HepG2 (cell line): Measurements from ENCODE around the gene C2orf80. TPM values are rescaled to one million over a fixed set of nuclear protein-coding genes. Genes with fewer than 3 reads are reported as not detected.

Experiments
- ATAC-seq: fragments of 200-7000 bp; cut with Tn5 transposase; 3 replicates; pipeline ENCODE4 v1.9.1; 2020; ENCODE audit warnings: mild to moderate bottlenecking, moderate library complexity
- BruUV-seq: library from RNA; stranded (reverse); fragments of 400-500 nt; replicated peaks from 2 replicates; lab custom pipeline; 2021; lab: Mats Ljungman, UMichigan
- CTCF ChIA-PET: fragments of 300-600 bp; formaldehyde crosslinking; extraction: SDS; loops from one replicate; lab custom pipeline; 2021; ENCODE audit warnings: low total read pairs, inconsistent platforms, low intra/inter-chr PET ratio; lab: Yijun Ruan, JAX
- POLR2A ChIA-PET: fragments of 350-600 bp; sonication (Branson Sonifier 250); formaldehyde crosslinking; loops from one replicate; lab custom pipeline; 2020; ENCODE audit warnings: antibody characterized with exemption, inconsistent platforms; lab: Yijun Ruan, JAX
- DNase-seq: peaks from one replicate; pipeline ENCODE4 v3.0.0-alpha.2; 2015; ENCODE audit warnings: low spot score
- FAIRE-seq: peaks from 3 replicates; lab custom pipeline; 2011; peaks lifted over from hg19 to GRCh38; lab: Jason Lieb, UNC
- H2AFZ ChIP-seq: one replicate; pipeline ENCODE4 v1.6.1; 2011; ENCODE audit warnings: low read length, inconsistent platforms
- H3K27ac ChIP-seq: fragments of 300-600 bp; 3 replicates; pipeline ENCODE4 v1.8.0; 2011; ENCODE audit warnings: mixed run types, mild to moderate bottlenecking, mixed read lengths, low read length, inconsistent platforms; ENCODE audit not compliant: insufficient read depth; ENCODE audit errors: extremely low read length
- H3K27me3 ChIP-seq, 2 experiments: fragments of 200-600 bp in 1 of 2; 2 replicates in 1 of 2; 3 replicates in 1 of 2; pipeline versions ENCODE4 v1.6.0 to v1.8.0; 2011; ENCODE audit warnings: low read length in 2 of 2, mild to moderate bottlenecking in 2 of 2, moderate library complexity in 2 of 2, inconsistent platforms in 1 of 2; ENCODE audit not compliant: insufficient read depth in 2 of 2, control insufficient read depth in 1 of 2
- H3K36me3 ChIP-seq, 2 experiments: fragments of 200-600 bp in 1 of 2; replicated peaks in 1 of 2; 2 replicates in 1 of 2; 3 replicates in 1 of 2; pipeline versions ENCODE4 v1.5.1 to v1.8.0; 2011; ENCODE audit warnings: low read length in 2 of 2, inconsistent platforms in 1 of 2; ENCODE audit not compliant: insufficient read depth in 2 of 2, control insufficient read depth in 1 of 2
- H3K4me1 ChIP-seq: 2 replicates; pipeline ENCODE4 v1.5.1; 2012; ENCODE audit warnings: low read length, inconsistent platforms; ENCODE audit not compliant: insufficient read depth
- H3K4me2 ChIP-seq: 2 replicates; pipeline ENCODE4 v1.6.0; 2011; ENCODE audit warnings: low read depth, low read length, inconsistent platforms
- H3K4me3 ChIP-seq, 3 experiments: fragments of 200-600 bp in 1 of 3; sonication (generic), shearing (Covaris generic) in 1 of 3; replicated peaks in 1 of 3; 2 replicates each; pipeline ENCODE4 v1.5.1; 2011 to 2016; ENCODE audit warnings: low read length in 3 of 3, inconsistent platforms in 2 of 3, low read depth in 2 of 3, mild to moderate bottlenecking in 2 of 3, control low read depth in 1 of 3, mixed read lengths in 1 of 3; ENCODE audit not compliant: insufficient read depth in 1 of 3
- H3K79me2 ChIP-seq: one replicate; pipeline ENCODE4 v1.6.1; 2011; ENCODE audit warnings: low read length, inconsistent platforms; ENCODE audit not compliant: insufficient read depth
- H3K9ac ChIP-seq: 2 replicates; pipeline ENCODE4 v1.6.0; 2011; ENCODE audit warnings: mild to moderate bottlenecking, low read depth, low read length, inconsistent platforms; ENCODE audit not compliant: insufficient read depth
- H3K9me3 ChIP-seq: 2 replicates; pipeline ENCODE4 v1.5.1; 2012; ENCODE audit warnings: mild to moderate bottlenecking, low read length
- H4K20me1 ChIP-seq: 2 replicates; pipeline ENCODE4 v1.6.0; 2011; ENCODE audit warnings: inconsistent platforms, mild to moderate bottlenecking, low read length, moderate library complexity; ENCODE audit not compliant: insufficient read depth
- PRDM15 ChIP-seq: sonication (generic); formaldehyde crosslinking; IDR thresholded peaks from 2 replicates; pipeline ENCODE4 v1.4.0; 2020; ENCODE audit warnings: missing genetic modification reagents
- ZBTB10 ChIP-seq: sonication (generic); formaldehyde crosslinking; IDR thresholded peaks from 2 replicates; pipeline ENCODE4 v1.4.0; 2020; ENCODE audit warnings: missing genetic modification reagents, borderline replicate concordance
- WGBS: methylation state at CpG from one replicate; pipeline ENCODE4 v1.1.6; 2017; ENCODE audit warnings: low lambda C conversion rate; 5-methylcytosine and 5-hydroxymethylcytosine counted together
- in situ Hi-C: cut with HindIII; loops from 2 replicates; pipeline ENCODE4 v1.10.0; 2017; ENCODE audit warnings: low pct_unique_long_range_greater_than_20kb; ENCODE audit not compliant: extremely low pct_ligation_motif_present
- intact Hi-C: fragments of 100-400 bp; cut with micrococcal nuclease; formaldehyde crosslinking; loops from one replicate; pipeline ENCODE4 v1.10.0; 2022; ENCODE audit not compliant: unreplicated experiment
- polyA plus RNA-seq, 8 experiments: library from polyadenylated mRNA; depleted of rRNA in 3 of 8; stranded (reverse) in 7 of 8; unstranded in 1 of 8; fragments of >200 nt; fragmentation: Illumina TruSeq in 4 of 8; extraction: Trizol in 4 of 8; gene quantifications; 2 replicates each; pipeline versions ENCODE4 v1.2.1 to v1.2.3, GENCODE V29; 2011 to 2016; ENCODE audit warnings: low read depth in 4 of 8, missing spikeins in 1 of 8, mixed read lengths in 1 of 8; ENCODE audit not compliant: insufficient read depth in 1 of 8
- total RNA-seq, 5 experiments: library from RNA; depleted of rRNA; stranded (reverse); fragments of >200 nt; fragmentation: Illumina TruSeq; extraction: Trizol; gene quantifications; 2 replicates each; pipeline ENCODE4 v1.2.3, GENCODE V29; 2016; ENCODE audit warnings: low read depth in 1 of 5

C2orf80 gene
- total and polyA plus RNA-seq, 2 of the 13 experiments (the other 11 are each of a cell fraction or from before 2014, with no cell fraction given) = not detected

- no peak; the same call in 2 of the 3 replicates for ATAC-seq
- no peak for FAIRE-seq
These were observed 2.9 kb downstream of the C2orf80 start for GRCh38 chr2:208186893-208187292.

More at GRCh38 chr2:208186893-208187292, 2.9 kb downstream of the C2orf80 start:
- no peaks in the 10 kb centered on the region for H3K79me2 ChIP-seq
- no peak for TF ChIP-seq ZBTB10 (CRISPR knock-in tag)
- TF ChIP-seq PRDM15 = peak; percentile 83
- TF ChIP-seq, all 625 proteins: peak for 1
- POLR2A ChIA-PET = no interaction called here
- Histone ChIP-seq H3K27me3 (peaks cover 0 to 17% of the 10 kb centered on the region in 2 experiments; a peak in 3 of 5 replicates), H3K4me1 (peaks cover 12% of the 10 kb centered on the region), H3K9ac (no peak overlapping the region), H3K4me3 (no peak overlapping the region), H2AFZ (no peak overlapping the region), H3K4me2 (no peak overlapping the region), H3K36me3 (no peaks in the 10 kb centered on the region), H3K27ac (no peak overlapping the region), H4K20me1 (no peaks in the 10 kb centered on the region), H3K9me3 (no peaks in the 10 kb centered on the region)
- no TSS peak for BruUV-seq
- DNase-seq = no peak
- 17% methylated on average over 2 of the region's 2 CpGs for WGBS
- intact Hi-C loops (no loop called here), in situ Hi-C loops (no loop called here)
- CTCF ChIA-PET = no interaction called here
